Measurements from ENCODE around the gene ADGRL3.

- TF ChIP-seq ZC3H10 (CRISPR knock-in tag; IDR thresholded peaks at IDR 0.05) (no peak), PATZ1 (CRISPR knock-in tag; IDR thresholded peaks at IDR 0.05; ENCODE audit: borderline replicate concordance) (no peak), CREB5 (CRISPR knock-in tag; IDR thresholded peaks at IDR 0.05; ENCODE audit: low read depth) (no peak), ZFP3 (CRISPR knock-in tag; IDR thresholded peaks at IDR 0.05) (no peak), GLIS3 (CRISPR knock-in tag; IDR thresholded peaks at IDR 0.05) (no peak), TSHZ2 (CRISPR knock-in tag; IDR thresholded peaks at IDR 0.05) (no peak), TCF4 (CRISPR knock-in tag; IDR thresholded peaks at IDR 0.05; ENCODE audit: borderline replicate concordance) (no peak), BACH2 (CRISPR knock-in tag; IDR thresholded peaks at IDR 0.05; ENCODE audit: borderline replicate concordance) (no peak), PPARA (CRISPR knock-in tag; IDR thresholded peaks at IDR 0.05; ENCODE audit: borderline replicate concordance) (no peak), ZNF8 (CRISPR knock-in tag; IDR thresholded peaks at IDR 0.05) (no peak), TOX (CRISPR knock-in tag; IDR thresholded peaks at IDR 0.05; ENCODE audit: borderline replicate concordance) (no peak), ZNF70 (CRISPR knock-in tag; IDR thresholded peaks at IDR 0.05) (no peak)
Observed at GRCh38 chr4:62028745-62029144, 828.6 kb downstream of the ADGRL3 start.
